HepG2 (cell line): ENCODE results near the gene PRDX2. TPM values are rescaled to one million over a fixed set of nuclear protein-coding genes. Genes with fewer than 3 reads are reported as not detected.

ENCODE experiments used
- ARHGAP35 ChIP-seq: sonication (generic); formaldehyde crosslinking; IDR thresholded peaks from 2 replicates; pipeline ENCODE4 v1.9.0; 2022; ENCODE audit warnings: mild to moderate bottlenecking, inconsistent platforms, moderate library complexity, missing genetic modification reagents, borderline replicate concordance
- FIP1L1 ChIP-seq: fragments of 200-400 bp; formaldehyde crosslinking; IDR thresholded peaks from 2 replicates; pipeline ENCODE4 v1.6.1; 2018; ENCODE audit warnings: low read depth, mild to moderate bottlenecking, low read length, moderate library complexity, borderline replicate concordance; ENCODE audit not compliant: insufficient read depth
- GATAD2A ChIP-seq: IDR thresholded peaks from 2 replicates; pipeline ENCODE4 v1.6.1; 2016
- MYC ChIP-seq: sonication (generic); formaldehyde crosslinking; IDR thresholded peaks from 2 replicates; pipeline ENCODE4 v1.9.0; 2021; ENCODE audit warnings: missing genetic modification reagents, borderline replicate concordance
- POLR2G ChIP-seq: fragments of 200-400 bp; formaldehyde crosslinking; IDR thresholded peaks from 2 replicates; pipeline ENCODE4 v1.6.1; 2018; ENCODE audit warnings: mild to moderate bottlenecking, low read depth, low read length, moderate library complexity
- SP140L ChIP-seq: sonication (generic); formaldehyde crosslinking; IDR thresholded peaks from 2 replicates; pipeline ENCODE4 v1.4.0; 2020; ENCODE audit warnings: missing genetic modification reagents, borderline replicate concordance
- SYNCRIP ChIP-seq: fragments of 200-400 bp; formaldehyde crosslinking; IDR thresholded peaks from 2 replicates; pipeline ENCODE4 v1.6.1; 2018; ENCODE audit warnings: mild to moderate bottlenecking, low read depth, low read length; ENCODE audit not compliant: insufficient read depth
- TAF15 ChIP-seq: fragments of 200-400 bp; formaldehyde crosslinking; IDR thresholded peaks from one replicate; pipeline ENCODE4 v1.6.1; 2018; ENCODE audit warnings: mild to moderate bottlenecking, low read depth, low read length; ENCODE audit not compliant: poor library complexity, severe bottlenecking
- YY1 ChIP-seq: IDR thresholded peaks from 2 replicates; pipeline ENCODE4 v1.6.1; 2011; ENCODE audit warnings: low read length, low read depth, moderate library complexity, mild to moderate bottlenecking; ENCODE audit not compliant: insufficient read depth, insufficient replicate concordance
- ZKSCAN1 ChIP-seq: fragments of 150-350 bp; IDR thresholded peaks from 2 replicates; pipeline ENCODE4 v1.6.1; 2014; ENCODE audit warnings: low read length
- ZKSCAN5 ChIP-seq: sonication (generic); formaldehyde crosslinking; IDR thresholded peaks from 2 replicates; pipeline ENCODE4 v1.5.1; 2020; ENCODE audit warnings: mild to moderate bottlenecking, missing genetic modification reagents
- ZNF672 ChIP-seq: sonication (generic); formaldehyde crosslinking; IDR thresholded peaks from 2 replicates; pipeline ENCODE4 v1.8.1; 2022; ENCODE audit warnings: missing genetic modification reagents
- ZNF768 ChIP-seq: sonication (generic); formaldehyde crosslinking; IDR thresholded peaks from 2 replicates; pipeline ENCODE4 v1.4.0; 2020; ENCODE audit warnings: missing genetic modification reagents
- ZNF788 ChIP-seq: sonication (generic); formaldehyde crosslinking; IDR thresholded peaks from 2 replicates; pipeline ENCODE4 v1.5.0; 2020; ENCODE audit warnings: mild to moderate bottlenecking, missing genetic modification reagents, borderline replicate concordance
- ZSCAN22 ChIP-seq: sonication (generic); formaldehyde crosslinking; IDR thresholded peaks from 2 replicates; pipeline ENCODE4 v1.4.0; 2020; ENCODE audit warnings: mild to moderate bottlenecking, missing genetic modification reagents
- ZSCAN9 ChIP-seq: IDR thresholded peaks from 2 replicates; pipeline ENCODE4 v1.6.1; 2016; ENCODE audit warnings: borderline replicate concordance
- polyA plus RNA-seq, 8 experiments: library from polyadenylated mRNA; depleted of rRNA in 3 of 8; stranded (reverse) in 7 of 8; unstranded in 1 of 8; fragments of >200 nt; fragmentation: Illumina TruSeq in 4 of 8; extraction: Trizol in 4 of 8; gene quantifications; 2 replicates each; pipeline versions ENCODE4 v1.2.1 to v1.2.3, GENCODE V29; 2011 to 2016; ENCODE audit warnings: low read depth in 4 of 8, missing spikeins in 1 of 8, mixed read lengths in 1 of 8; ENCODE audit not compliant: insufficient read depth in 1 of 8
- total RNA-seq, 5 experiments: library from RNA; depleted of rRNA; stranded (reverse); fragments of >200 nt; fragmentation: Illumina TruSeq; extraction: Trizol; gene quantifications; 2 replicates each; pipeline ENCODE4 v1.2.3, GENCODE V29; 2016; ENCODE audit warnings: low read depth in 1 of 5
- TF ChIP-seq, protein P1 (sequence below): sonication (generic); formaldehyde crosslinking; IDR thresholded peaks from 2 replicates; pipeline ENCODE4 v1.4.0; 2020; ENCODE audit warnings: mild to moderate bottlenecking, missing genetic modification reagents
- TF ChIP-seq, protein P2 (sequence below): sonication (generic); formaldehyde crosslinking; IDR thresholded peaks from 2 replicates; pipeline ENCODE4 v1.4.0; 2020; ENCODE audit warnings: missing genetic modification reagents, mild to moderate bottlenecking, borderline replicate concordance
- TF ChIP-seq, protein P3 (sequence below): sonication (generic); formaldehyde crosslinking; IDR thresholded peaks from 2 replicates; pipeline ENCODE4 v1.5.0; 2020; ENCODE audit warnings: missing genetic modification reagents
- TF ChIP-seq, protein P4 (sequence below): IDR thresholded peaks from 2 replicates; pipeline ENCODE4 v1.6.1; 2012; ENCODE audit warnings: low read length, improper control_type of control experiment

PRDX2 gene
- total and polyA plus RNA-seq, 2 of the 13 experiments (the other 11 are each of a cell fraction or from before 2014, with no cell fraction given) = 218 to 381 TPM

DNA sequence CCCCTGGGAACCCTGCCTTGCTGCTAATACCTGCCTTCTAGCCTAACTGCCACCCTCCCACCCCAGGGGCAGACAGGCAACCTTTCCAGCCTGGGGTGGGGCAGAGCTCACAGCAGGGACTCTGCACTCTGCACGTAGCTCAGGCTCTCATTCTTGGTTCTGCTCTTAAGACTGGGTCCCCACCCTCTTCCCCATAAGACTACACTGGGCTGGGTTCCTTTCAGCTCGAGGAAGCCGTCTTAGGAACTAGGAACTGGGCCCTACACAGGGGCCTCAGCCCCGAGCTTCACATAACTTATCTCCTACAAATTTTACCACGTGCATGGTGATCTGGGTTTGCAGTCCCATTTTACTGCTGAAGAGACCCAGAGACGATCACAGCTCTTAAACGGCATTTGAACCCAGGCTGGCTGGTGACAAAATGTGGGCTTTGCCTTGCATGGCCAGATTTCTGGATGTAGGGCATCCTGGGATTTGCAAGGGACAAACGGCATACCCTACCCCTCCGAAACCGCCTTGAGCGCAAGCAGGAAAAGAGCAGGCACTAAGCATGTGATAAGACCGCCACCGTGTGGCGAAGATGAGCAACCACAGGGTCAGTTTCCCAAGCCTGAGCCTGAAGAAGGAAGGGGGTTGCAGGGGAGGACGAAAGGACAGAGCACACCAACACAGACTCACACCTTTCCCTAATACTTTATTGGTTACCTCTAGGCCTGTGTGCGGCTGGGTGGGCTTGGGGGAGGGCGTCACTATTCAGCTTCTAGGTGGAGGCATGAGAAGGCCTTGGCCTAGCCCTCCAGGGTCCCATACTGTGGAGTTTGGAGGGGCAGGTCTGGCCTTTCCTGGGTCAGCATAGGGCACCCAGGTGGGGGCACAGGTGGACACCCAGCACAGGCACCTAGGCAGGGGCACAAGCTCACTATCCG, 5.2 kb downstream of the PRDX2 start (continued):
- TF ChIP-seq FIP1L1 (no peak), ZNF768 (CRISPR knock-in tag) (no peak), ZNF788 (CRISPR knock-in tag) (peak; percentile 59), YY1 (no peak), ZKSCAN1 (no peak), SYNCRIP (no peak), ZKSCAN5 (CRISPR knock-in tag) (no peak), TAF15 (no peak), POLR2G (peak; percentile 54; the same call in 1 of the 2 replicates), MYC (CRISPR knock-in tag) (peak; percentile 39; the same call in 1 of the 2 replicates), ZSCAN9 (CRISPR knock-in tag) (0 out of 2 replicates have a peak, but pooled peaks have one; percentile 27), ZNF672 (CRISPR knock-in tag) (no peak), SP140L (CRISPR knock-in tag) (no peak), ARHGAP35 (CRISPR knock-in tag) (0 out of 2 replicates have a peak, but pooled peaks have one; percentile 29), ZSCAN22 (no peak), GATAD2A (peak; percentile 46)
- TF ChIP-seq, protein P1, sequence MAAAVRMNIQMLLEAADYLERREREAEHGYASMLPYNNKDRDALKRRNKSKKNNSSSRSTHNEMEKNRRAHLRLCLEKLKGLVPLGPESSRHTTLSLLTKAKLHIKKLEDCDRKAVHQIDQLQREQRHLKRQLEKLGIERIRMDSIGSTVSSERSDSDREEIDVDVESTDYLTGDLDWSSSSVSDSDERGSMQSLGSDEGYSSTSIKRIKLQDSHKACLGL (CRISPR knock-in tag) = no peak
- TF ChIP-seq, protein P2, sequence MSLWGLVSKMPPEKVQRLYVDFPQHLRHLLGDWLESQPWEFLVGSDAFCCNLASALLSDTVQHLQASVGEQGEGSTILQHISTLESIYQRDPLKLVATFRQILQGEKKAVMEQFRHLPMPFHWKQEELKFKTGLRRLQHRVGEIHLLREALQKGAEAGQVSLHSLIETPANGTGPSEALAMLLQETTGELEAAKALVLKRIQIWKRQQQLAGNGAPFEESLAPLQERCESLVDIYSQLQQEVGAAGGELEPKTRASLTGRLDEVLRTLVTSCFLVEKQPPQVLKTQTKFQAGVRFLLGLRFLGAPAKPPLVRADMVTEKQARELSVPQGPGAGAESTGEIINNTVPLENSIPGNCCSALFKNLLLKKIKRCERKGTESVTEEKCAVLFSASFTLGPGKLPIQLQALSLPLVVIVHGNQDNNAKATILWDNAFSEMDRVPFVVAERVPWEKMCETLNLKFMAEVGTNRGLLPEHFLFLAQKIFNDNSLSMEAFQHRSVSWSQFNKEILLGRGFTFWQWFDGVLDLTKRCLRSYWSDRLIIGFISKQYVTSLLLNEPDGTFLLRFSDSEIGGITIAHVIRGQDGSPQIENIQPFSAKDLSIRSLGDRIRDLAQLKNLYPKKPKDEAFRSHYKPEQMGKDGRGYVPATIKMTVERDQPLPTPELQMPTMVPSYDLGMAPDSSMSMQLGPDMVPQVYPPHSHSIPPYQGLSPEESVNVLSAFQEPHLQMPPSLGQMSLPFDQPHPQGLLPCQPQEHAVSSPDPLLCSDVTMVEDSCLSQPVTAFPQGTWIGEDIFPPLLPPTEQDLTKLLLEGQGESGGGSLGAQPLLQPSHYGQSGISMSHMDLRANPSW (CRISPR knock-in tag) = no peak
- TF ChIP-seq, protein P3, sequence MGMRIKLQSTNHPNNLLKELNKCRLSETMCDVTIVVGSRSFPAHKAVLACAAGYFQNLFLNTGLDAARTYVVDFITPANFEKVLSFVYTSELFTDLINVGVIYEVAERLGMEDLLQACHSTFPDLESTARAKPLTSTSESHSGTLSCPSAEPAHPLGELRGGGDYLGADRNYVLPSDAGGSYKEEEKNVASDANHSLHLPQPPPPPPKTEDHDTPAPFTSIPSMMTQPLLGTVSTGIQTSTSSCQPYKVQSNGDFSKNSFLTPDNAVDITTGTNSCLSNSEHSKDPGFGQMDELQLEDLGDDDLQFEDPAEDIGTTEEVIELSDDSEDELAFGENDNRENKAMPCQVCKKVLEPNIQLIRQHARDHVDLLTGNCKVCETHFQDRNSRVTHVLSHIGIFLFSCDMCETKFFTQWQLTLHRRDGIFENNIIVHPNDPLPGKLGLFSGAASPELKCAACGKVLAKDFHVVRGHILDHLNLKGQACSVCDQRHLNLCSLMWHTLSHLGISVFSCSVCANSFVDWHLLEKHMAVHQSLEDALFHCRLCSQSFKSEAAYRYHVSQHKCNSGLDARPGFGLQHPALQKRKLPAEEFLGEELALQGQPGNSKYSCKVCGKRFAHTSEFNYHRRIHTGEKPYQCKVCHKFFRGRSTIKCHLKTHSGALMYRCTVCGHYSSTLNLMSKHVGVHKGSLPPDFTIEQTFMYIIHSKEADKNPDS (CRISPR knock-in tag) = no peak
- TF ChIP-seq, protein P4, sequence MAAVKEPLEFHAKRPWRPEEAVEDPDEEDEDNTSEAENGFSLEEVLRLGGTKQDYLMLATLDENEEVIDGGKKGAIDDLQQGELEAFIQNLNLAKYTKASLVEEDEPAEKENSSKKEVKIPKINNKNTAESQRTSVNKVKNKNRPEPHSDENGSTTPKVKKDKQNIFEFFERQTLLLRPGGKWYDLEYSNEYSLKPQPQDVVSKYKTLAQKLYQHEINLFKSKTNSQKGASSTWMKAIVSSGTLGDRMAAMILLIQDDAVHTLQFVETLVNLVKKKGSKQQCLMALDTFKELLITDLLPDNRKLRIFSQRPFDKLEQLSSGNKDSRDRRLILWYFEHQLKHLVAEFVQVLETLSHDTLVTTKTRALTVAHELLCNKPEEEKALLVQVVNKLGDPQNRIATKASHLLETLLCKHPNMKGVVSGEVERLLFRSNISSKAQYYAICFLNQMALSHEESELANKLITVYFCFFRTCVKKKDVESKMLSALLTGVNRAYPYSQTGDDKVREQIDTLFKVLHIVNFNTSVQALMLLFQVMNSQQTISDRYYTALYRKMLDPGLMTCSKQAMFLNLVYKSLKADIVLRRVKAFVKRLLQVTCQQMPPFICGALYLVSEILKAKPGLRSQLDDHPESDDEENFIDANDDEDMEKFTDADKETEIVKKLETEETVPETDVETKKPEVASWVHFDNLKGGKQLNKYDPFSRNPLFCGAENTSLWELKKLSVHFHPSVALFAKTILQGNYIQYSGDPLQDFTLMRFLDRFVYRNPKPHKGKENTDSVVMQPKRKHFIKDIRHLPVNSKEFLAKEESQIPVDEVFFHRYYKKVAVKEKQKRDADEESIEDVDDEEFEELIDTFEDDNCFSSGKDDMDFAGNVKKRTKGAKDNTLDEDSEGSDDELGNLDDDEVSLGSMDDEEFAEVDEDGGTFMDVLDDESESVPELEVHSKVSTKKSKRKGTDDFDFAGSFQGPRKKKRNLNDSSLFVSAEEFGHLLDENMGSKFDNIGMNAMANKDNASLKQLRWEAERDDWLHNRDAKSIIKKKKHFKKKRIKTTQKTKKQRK = no peak
